ENCODE results near the gene TRAPPC2L. TPM values are rescaled to one million over a fixed set of nuclear protein-coding genes. Genes with fewer than 3 reads are reported as not detected.

TRAPPC2L gene
- total RNA-seq, result 25.8 TPM

DNA sequence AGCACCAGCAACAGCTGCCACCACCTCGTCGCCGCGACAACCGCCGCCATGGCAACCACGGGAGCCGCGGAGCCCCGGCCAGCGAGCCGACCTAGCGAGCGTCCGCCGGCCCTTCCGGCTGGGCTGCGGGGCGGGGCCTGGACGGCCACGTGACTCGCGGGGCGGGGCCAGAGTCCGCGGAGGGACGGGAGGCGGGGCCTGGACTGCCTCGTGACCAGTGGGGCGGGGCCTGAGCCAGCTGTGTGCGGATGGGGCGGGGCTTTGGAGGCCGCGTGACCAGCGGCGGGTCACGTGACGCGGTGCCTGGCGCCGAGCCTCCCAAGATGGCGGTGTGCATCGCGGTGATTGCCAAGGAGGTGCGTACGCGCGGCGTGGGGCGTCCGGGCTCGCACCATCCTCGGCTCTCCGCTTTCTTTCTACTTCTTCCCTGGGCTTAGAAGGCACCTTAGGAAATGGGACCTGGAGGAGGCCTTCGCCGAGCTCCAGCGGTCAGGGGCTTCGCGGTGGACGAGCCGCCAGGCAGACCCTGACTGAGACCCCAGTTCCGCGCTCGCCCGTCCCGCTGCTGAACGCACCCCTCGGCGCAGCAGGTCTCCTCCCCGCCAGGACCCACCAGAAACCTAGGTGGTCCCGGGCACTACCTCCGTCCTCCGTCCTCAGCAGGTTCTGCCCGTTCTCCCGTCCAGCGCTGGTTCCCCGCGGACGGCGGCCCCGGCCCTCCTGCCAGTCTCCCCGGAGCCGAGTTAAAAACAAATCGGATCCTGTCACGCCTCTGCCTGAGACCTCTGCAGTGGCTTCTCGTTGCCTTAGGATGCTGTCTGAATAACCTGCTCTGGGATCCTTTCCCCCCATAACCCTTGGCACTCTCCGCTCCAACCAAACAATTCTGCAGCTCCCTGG, at the start of gene TRAPPC2L, which contains the start of gene GALNS:
TRAPPC2L (plus strand) TSS at position 300 of the 900 bp plus-strand sequence; CDS start at position 324, 24 bp downstream.
GALNS (minus strand) TSS at position 120 of the 900 bp plus-strand sequence; CDS start at position 50, 70 bp downstream.

DNA sequence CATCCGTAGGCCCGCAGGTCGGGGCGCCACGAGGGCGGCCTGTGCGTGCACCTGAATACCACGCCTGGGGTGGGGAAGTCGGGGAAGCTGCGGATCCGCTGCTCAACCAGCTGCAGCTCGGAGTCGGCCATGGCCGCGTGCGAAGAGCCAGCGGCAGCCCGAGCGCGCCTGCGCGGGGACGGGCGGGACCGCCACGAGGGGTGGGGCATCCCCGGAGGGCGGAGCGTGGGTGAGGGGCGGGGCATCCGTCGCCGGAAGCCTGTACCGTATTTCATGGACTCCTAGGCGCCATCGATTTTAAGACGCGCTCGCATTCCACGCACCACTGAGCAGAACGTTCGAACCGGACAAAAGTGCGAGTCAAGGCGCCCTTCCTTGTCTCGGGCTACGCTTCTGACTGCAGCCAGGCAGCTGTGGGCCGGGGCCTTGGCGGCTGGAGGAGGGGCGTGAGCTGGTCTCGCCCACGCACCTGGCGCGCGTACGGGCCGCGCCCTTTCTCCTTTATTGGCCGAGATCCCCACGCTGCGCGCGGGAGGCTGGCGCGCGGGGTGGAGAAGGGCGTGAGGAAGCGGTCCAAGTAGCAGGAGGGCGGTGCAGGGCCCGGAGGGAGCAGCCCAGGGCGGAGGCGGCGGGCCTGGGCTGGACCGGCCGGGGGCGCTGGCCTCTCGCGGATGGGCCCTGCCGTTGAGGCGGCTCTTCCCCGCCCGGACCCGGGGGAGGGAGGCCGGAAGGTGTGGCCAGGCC, 45.0 kb upstream of the TRAPPC2L start, which contains the start of gene APRT:
APRT (minus strand) TSS at position 160 of the 744 bp plus-strand sequence; CDS start at position 131, 29 bp downstream.

DNA sequence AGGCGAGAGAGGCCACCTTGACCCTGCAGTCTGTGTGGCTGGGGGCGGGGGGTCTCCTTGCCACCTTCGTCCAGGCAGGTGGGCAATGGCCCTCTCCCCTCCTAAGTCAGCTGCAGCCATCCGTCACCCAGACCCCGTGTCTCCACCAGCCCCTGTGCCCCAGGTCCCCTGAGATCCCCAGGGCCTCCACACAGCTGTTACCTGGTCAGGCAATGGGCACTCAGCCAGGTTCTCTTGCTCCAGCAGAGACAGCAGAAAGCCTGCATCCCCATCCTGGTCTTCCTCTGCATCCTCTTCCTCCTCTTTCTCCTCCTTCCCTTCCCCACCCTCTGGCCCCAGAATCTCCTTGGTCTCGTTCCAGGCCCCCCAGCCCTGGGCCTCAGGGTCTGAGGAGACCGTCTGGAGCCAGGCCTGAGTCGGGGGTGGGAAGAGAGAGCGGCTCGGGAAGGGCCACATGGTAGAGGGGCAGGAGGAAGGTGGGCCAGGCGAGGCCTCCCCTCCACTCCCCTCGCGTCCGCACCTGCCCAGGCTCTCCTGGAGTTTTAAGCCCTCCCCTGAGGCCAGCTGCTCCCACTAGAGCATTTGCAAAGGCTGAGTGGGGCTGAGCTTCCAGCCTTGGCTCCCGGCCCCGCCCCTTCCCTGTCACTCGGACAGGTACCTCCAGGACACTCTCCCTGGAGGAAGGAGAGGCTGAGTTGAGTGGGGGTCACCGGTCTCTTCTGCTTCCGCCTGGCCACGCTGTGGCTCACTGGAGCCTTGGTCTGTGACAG, 9.4 kb downstream of the TRAPPC2L start, which contains the start of gene PABPN1L:
PABPN1L (minus strand) TSS at position 510 of the 770 bp plus-strand sequence; CDS start at position 456, 54 bp downstream.

Other genes starting within 250 kb of the TRAPPC2L start
- gene IL17C, start 218.6 kb upstream of the TRAPPC2L start, total RNA-seq, result not detected
- gene CYBA, start 206.1 kb upstream of the TRAPPC2L start, total RNA-seq, result 52.6 TPM
- 22.2 TPM for gene MVD, start 194.0 kb upstream of the TRAPPC2L start, total RNA-seq
- 1.4 TPM for gene SNAI3, start 170.6 kb upstream of the TRAPPC2L start, total RNA-seq
- gene RNF166, start 150.7 kb upstream of the TRAPPC2L start, total RNA-seq, result 15.6 TPM
- gene CTU2, start 150.6 kb upstream of the TRAPPC2L start, total RNA-seq, result 8.7 TPM
- 61.1 TPM for gene PIEZO1, start 71.9 kb upstream of the TRAPPC2L start, total RNA-seq
- 7.9 TPM for gene CDT1, start 53.3 kb upstream of the TRAPPC2L start, total RNA-seq
- 33.9 TPM for gene APRT, start 45.2 kb upstream of the TRAPPC2L start, total RNA-seq
- gene GALNS, start 180 bp upstream of the TRAPPC2L start, total RNA-seq, result 24.5 TPM
- 0.38 TPM for gene PABPN1L, start 9.5 kb downstream of the TRAPPC2L start, total RNA-seq
- 5.6 TPM for gene CBFA2T3, start 120.1 kb downstream of the TRAPPC2L start, total RNA-seq
- 28.6 TPM for gene ACSF3, start 236.7 kb downstream of the TRAPPC2L start, total RNA-seq